ENCODE measurements around the gene GRIK4. TPM values are rescaled to one million over a fixed set of nuclear protein-coding genes. Genes with fewer than 3 reads are reported as not detected.

The GRIK4 gene
- total RNA-seq, 4 donors from 2014 or later, result under 0.01 to 0.69 (median 0.25) TPM

- Histone ChIP-seq H3K36me3 (no peaks in the 10 kb centered on the region), H3K4me1 (no peaks in the 10 kb centered on the region), H3K27me3 (peaks cover 10% of the 10 kb centered on the region), H3K4me3 (no peak overlapping the region), H3K27ac (no peak overlapping the region), H3K9me3 (no peaks in the 10 kb centered on the region)
- ATAC-seq, result no peak
- WGBS, 2 donors (ENCODE audit: low coverage in 1 of 2), result 72 to 100% methylated on average over 1 to 12 of the region's 14 CpGs
- TF ChIP-seq POLR2AphosphoS5 (IDR thresholded peaks at IDR 0.05) (no peak), POLR2A (IDR thresholded peaks at IDR 0.05) (no peak), EP300 (IDR thresholded peaks at IDR 0.05) (no peak), CTCF (IDR thresholded peaks at IDR 0.05) (no peak)
Measured at GRCh38 chr11:120928627-120929026, 417.1 kb downstream of the GRIK4 start.

- Histone ChIP-seq H3K27ac (no peak overlapping the region), H3K9me3 (no peaks in the 10 kb centered on the region), H3K36me3 (no peaks in the 10 kb centered on the region), H3K4me3 (no peak overlapping the region), H3K4me1 (no peaks in the 10 kb centered on the region), H3K27me3 (peaks cover 13% of the 10 kb centered on the region)
- no peak for TF ChIP-seq POLR2AphosphoS5 (IDR thresholded peaks at IDR 0.05)
- no peak for TF ChIP-seq POLR2A (IDR thresholded peaks at IDR 0.05)
- TF ChIP-seq CTCF (IDR thresholded peaks at IDR 0.05), result no peak
- TF ChIP-seq EP300 (IDR thresholded peaks at IDR 0.05), result no peak
- no peak for ATAC-seq
- 80 to 89% methylated on average over 1 to 3 of the region's 11 CpGs for WGBS, 2 donors (ENCODE audit: low coverage in 1 of 2)
Measured at GRCh38 chr11:120929090-120929489, 417.5 kb downstream of the GRIK4 start.

GRCh38 chr11:120929664-120930154, 418.2 kb downstream of the GRIK4 start:
- WGBS, 2 donors (ENCODE audit: low coverage in 1 of 2), result 33 to 80% methylated on average over 1 to 3 of the region's 13 CpGs
- TF ChIP-seq CTCF (IDR thresholded peaks at IDR 0.05) (peak in 1 of 4 experiments; percentile 38), POLR2AphosphoS5 (IDR thresholded peaks at IDR 0.05) (no peak)
- H3K27ac ChIP-seq, result no peak overlapping the region

GRCh38 chr11:120931057-120931779, 419.7 kb downstream of the GRIK4 start:
- H3K27me3 ChIP-seq, result peaks cover 28% of the 10 kb centered on the region
- H3K4me3 ChIP-seq, result no peak overlapping the region
- 87 to 100% methylated on average over 2 to 4 of the region's 4 CpGs for WGBS, 2 donors (ENCODE audit: low coverage in 1 of 2)
- H3K4me1 ChIP-seq, result no peaks in the 10 kb centered on the region
- TF ChIP-seq EP300 (IDR thresholded peaks at IDR 0.05) (no peak), POLR2AphosphoS5 (IDR thresholded peaks at IDR 0.05) (no peak), POLR2A (IDR thresholded peaks at IDR 0.05) (no peak), CTCF (IDR thresholded peaks at IDR 0.05) (no peak)
- no peak overlapping the region for H3K27ac ChIP-seq
- ATAC-seq, result no peak
- H3K36me3 ChIP-seq, result no peaks in the 10 kb centered on the region
- no peaks in the 10 kb centered on the region for H3K9me3 ChIP-seq

More at GRCh38 chr11:120929664-120930154, 418.2 kb downstream of the GRIK4 start:
- no peaks in the 10 kb centered on the region for H3K36me3 ChIP-seq
- peak; percentile 41 for ATAC-seq
- no peaks in the 10 kb centered on the region for H3K4me1 ChIP-seq
- no peak overlapping the region for H3K4me3 ChIP-seq
- H3K27me3 ChIP-seq, result peaks cover 19% of the 10 kb centered on the region
- H3K9me3 ChIP-seq, result no peaks in the 10 kb centered on the region

- WGBS, 2 donors (ENCODE audit: low coverage in 1 of 2), result 38 to 100% methylated on average over 1 to 2 of the region's 5 CpGs
- Histone ChIP-seq H3K27ac (no peak overlapping the region), H3K9me3 (no peaks in the 10 kb centered on the region), H3K4me3 (no peak overlapping the region), H3K4me1 (no peaks in the 10 kb centered on the region), H3K36me3 (no peaks in the 10 kb centered on the region), H3K27me3 (peaks cover 29% of the 10 kb centered on the region)
- no peak for ATAC-seq
- TF ChIP-seq CTCF (IDR thresholded peaks at IDR 0.05) (no peak), POLR2AphosphoS5 (IDR thresholded peaks at IDR 0.05) (no peak), POLR2A (IDR thresholded peaks at IDR 0.05) (no peak), EP300 (IDR thresholded peaks at IDR 0.05) (no peak)
Measured at GRCh38 chr11:120932305-120932915, 420.9 kb downstream of the GRIK4 start.
